ENCODE data around the gene MED15. TPM values are rescaled to one million over a fixed set of nuclear protein-coding genes. Genes with fewer than 3 reads are reported as not detected.

Gene MED15
- total and polyA plus RNA-seq, 10 of the 15 experiments (the other 5 are each of a cell fraction or from before 2014, with no cell fraction given) = 1.4 to 75.2 (median 26.9) TPM

GRCh38 chr22:20491346-20491745 is 16.1 kb upstream of the MED15 start:
- WGBS (ENCODE audit: insufficient coverage, insufficient replicate concordance, low lambda C conversion rate, missing lambda C conversion rate) = 96% methylated on average over 2 of the region's 2 CpGs
- intact Hi-C loops (cut with micrococcal nuclease; ENCODE audit: unreplicated experiment) = no loop called here
- no peak for TF ChIP-seq ZNF217 (IDR thresholded peaks at IDR 0.05)
- no peak for TF ChIP-seq TCF3 (IDR thresholded peaks at IDR 0.05; ENCODE audit: borderline replicate concordance, insufficient read depth, low read depth, low read length)
- no peak for TF ChIP-seq ETV6 (conservative IDR thresholded peaks at IDR 0.05 in 1 of 2, IDR thresholded peaks at IDR 0.05 in 1 of 2; ENCODE audit: borderline replicate concordance in 1 of 2, low read depth in 1 of 2)
- TF ChIP-seq REST (IDR thresholded peaks at IDR 0.05; ENCODE audit: low read depth, low read length) = no peak
- TF ChIP-seq TBL1XR1 (IDR thresholded peaks at IDR 0.05; ENCODE audit: low read depth, low read length) = no peak
- no peak for TF ChIP-seq ZBTB33 (IDR thresholded peaks at IDR 0.05)
- TF ChIP-seq E2F4 (IDR thresholded peaks at IDR 0.05; ENCODE audit: low read depth, low read length) = no peak
- no peak for TF ChIP-seq LARP7 (IDR thresholded peaks at IDR 0.05)
- TF ChIP-seq IKZF1 (conservative IDR thresholded peaks at IDR 0.05) = no peak
- no peak for TF ChIP-seq IKZF2 (IDR thresholded peaks at IDR 0.05)
- no peak for TF ChIP-seq IRF5 (IDR thresholded peaks at IDR 0.05; ENCODE audit: borderline replicate concordance)

More at GRCh38 chr22:20491346-20491745, 16.1 kb upstream of the MED15 start:
- Histone ChIP-seq H3K4me3 (no peak overlapping the region), H3K27me3 (replicated peaks in 1 of 2; ENCODE audit: control insufficient read depth in 2 of 2, insufficient read depth in 2 of 2, low read length in 1 of 2) (no peaks in the 10 kb centered on the region), H3K36me3 (ENCODE audit: control insufficient read depth in 2 of 2, insufficient read depth in 2 of 2, low read length in 1 of 2) (no peaks in the 10 kb centered on the region), H2AFZ (ENCODE audit: control insufficient read depth, low read depth, low read length) (no peak overlapping the region), H3K79me2 (ENCODE audit: control insufficient read depth, insufficient read depth, low read length) (peaks cover 18% of the 10 kb centered on the region), H3K27ac (ENCODE audit: control insufficient read depth, insufficient read depth) (no peak overlapping the region), H3K9me3 (replicated peaks; ENCODE audit: control insufficient read depth, insufficient read depth, low read length) (no peaks in the 10 kb centered on the region), H3K4me2 (ENCODE audit: control insufficient read depth, insufficient read depth) (no peak overlapping the region), H4K20me1 (ENCODE audit: control insufficient read depth, insufficient read depth) (no peaks in the 10 kb centered on the region; the same call in 1 of the 2 replicates), H3K4me1 (ENCODE audit: control insufficient read depth, insufficient read depth, low read length) (peaks cover 6% of the 10 kb centered on the region; the same call in 1 of the 2 replicates), H3K9ac (ENCODE audit: control insufficient read depth, insufficient read depth, low read length) (no peak overlapping the region)
- no TSS peak for BruUV-seq (replicated peaks)
- ChIA-PET CTCF (interaction anchor here (0.7 to 1.2 kb wide), 2 partner anchors 36 to 73 kb away, joined by 3 read pairs; no protein-coding TSS in a partner anchor), POLR2A (interaction anchor here (0.5 kb wide), 1 partner anchor 962 kb away, joined by 3 read pairs; no protein-coding TSS in a partner anchor), RAD21 (ENCODE audit: unreplicated experiment) (no interaction called here), SMC1A (ENCODE audit: uncharacterized antibody, unreplicated experiment) (no interaction called here)
- ATAC-seq (no peak), DNase-seq (ENCODE audit: low read depth, low spot score) (no peak), FAIRE-seq (no peak)
- in situ Hi-C loops (cut with MboI) = loop anchor here (5.0 kb wide), 1 partner anchor 69 kb away; no protein-coding TSS in a partner anchor

All from GM12878 (cell line).